Neural cell (in vitro differentiated cells): ENCODE data around the gene PTPDC1. TPM values are rescaled to one million over a fixed set of nuclear protein-coding genes. Genes with fewer than 3 reads are reported as not detected.

Experiments used
- H2AFZ ChIP-seq: fragments of 200-600, 300-800 bp; sonication (generic), shearing (Covaris generic); 2 replicates; pipeline ENCODE4 v1.6.0; 2014; ENCODE audit warnings: low read depth, mild to moderate bottlenecking, antibody characterized with exemption, low read length, moderate library complexity
- H3F3A ChIP-seq: fragments of 200-600 bp; shearing (Covaris generic); 2 replicates; pipeline ENCODE4 v1.6.1; 2016; ENCODE audit warnings: mild to moderate bottlenecking, moderate library complexity, mixed read lengths, antibody characterized with exemption, low read length; ENCODE audit not compliant: insufficient read depth, poor library complexity, severe bottlenecking
- H3K27ac ChIP-seq: fragments of 200-600, 300-800 bp; sonication (generic), shearing (Covaris generic); 2 replicates; pipeline ENCODE4 v1.5.1; 2014; ENCODE audit warnings: mild to moderate bottlenecking, low read length, moderate library complexity
- H3K27me3 ChIP-seq: fragments of 300-800, 200-600 bp; sonication (generic), shearing (Covaris generic); 2 replicates; pipeline ENCODE4 v1.6.0; 2014; ENCODE audit warnings: mild to moderate bottlenecking, low read depth, low read length, moderate library complexity; ENCODE audit not compliant: insufficient read depth
- H3K36me3 ChIP-seq: fragments of 300-800, 200-600 bp; sonication (generic), shearing (Covaris generic); 2 replicates; pipeline ENCODE4 v1.5.1; 2014; ENCODE audit warnings: mild to moderate bottlenecking, antibody characterized with exemption, low read length, moderate library complexity; ENCODE audit not compliant: insufficient read depth
- H3K4me2 ChIP-seq: fragments of 300-800, 200-600 bp; sonication (generic), shearing (Covaris generic); 2 replicates; pipeline ENCODE4 v1.6.0; 2014; ENCODE audit warnings: mild to moderate bottlenecking, low read length
- H3K4me3 ChIP-seq: fragments of 300-800, 200-600 bp; sonication (generic), shearing (Covaris generic); 2 replicates; pipeline ENCODE4 v1.5.1; 2014; ENCODE audit warnings: mild to moderate bottlenecking, low read length, moderate library complexity
- H3K79me2 ChIP-seq: fragments of 200-600 bp; shearing (Covaris generic); replicated peaks from 2 replicates; pipeline ENCODE4 v1.6.0; 2014; ENCODE audit warnings: mild to moderate bottlenecking, low read length, moderate library complexity; ENCODE audit not compliant: insufficient read depth
- H3K9ac ChIP-seq: fragments of 300-800, 200-600 bp; sonication (generic), shearing (Covaris generic); 2 replicates; pipeline ENCODE4 v1.6.1; 2016; ENCODE audit warnings: mild to moderate bottlenecking, low read length, mixed read lengths
- H3K9me2 ChIP-seq: fragments of 200-600 bp; shearing (Covaris generic); 2 replicates; pipeline ENCODE4 v1.6.1; 2016; ENCODE audit warnings: mild to moderate bottlenecking, low read length, mixed read lengths; ENCODE audit not compliant: insufficient read depth
- H3K9me3 ChIP-seq: fragments of 200-600, 300-800 bp; sonication (generic), shearing (Covaris generic); 2 replicates; pipeline ENCODE4 v1.6.1; 2016; ENCODE audit warnings: mild to moderate bottlenecking, mixed run types, low read length, moderate library complexity, mixed read lengths
- H4K20me1 ChIP-seq: fragments of 200-600 bp; shearing (Covaris generic); 2 replicates; pipeline ENCODE4 v1.6.1; 2016; ENCODE audit warnings: mild to moderate bottlenecking, mixed run types; ENCODE audit not compliant: insufficient read depth
- EP300 ChIP-seq: fragments of 450-650 bp; conservative IDR thresholded peaks from 2 replicates; pipeline ENCODE4 v1.6.1; 2014; ENCODE audit warnings: antibody characterized with exemption, mild to moderate bottlenecking, moderate library complexity; ENCODE audit not compliant: poor library complexity, severe bottlenecking
- EZH2 ChIP-seq: fragments of 200-600, 300-800 bp; shearing (Covaris generic), sonication (generic); IDR thresholded peaks from 2 replicates; pipeline ENCODE4 v1.6.1; 2014; ENCODE audit warnings: antibody characterized with exemption, low read length, borderline replicate concordance, mild to moderate bottlenecking; ENCODE audit not compliant: insufficient read depth, poor library complexity, severe bottlenecking
- MXI1 ChIP-seq: fragments of 450-650 bp; conservative IDR thresholded peaks from 2 replicates; pipeline ENCODE4 v1.6.1; 2014; ENCODE audit warnings: antibody characterized with exemption, mild to moderate bottlenecking; ENCODE audit not compliant: poor library complexity, severe bottlenecking
- POLR2AphosphoS5 ChIP-seq: IDR thresholded peaks from 2 replicates; pipeline ENCODE4 v1.6.1; 2012
- RAD21 ChIP-seq: fragments of 450-650 bp; conservative IDR thresholded peaks from 2 replicates; pipeline ENCODE4 v1.6.1; 2014; ENCODE audit warnings: antibody characterized with exemption, mild to moderate bottlenecking, moderate library complexity
- SMC3 ChIP-seq: fragments of 450-650 bp; conservative IDR thresholded peaks from 2 replicates; pipeline ENCODE4 v1.6.1; 2014; ENCODE audit warnings: antibody characterized with exemption, mild to moderate bottlenecking, moderate library complexity; ENCODE audit not compliant: poor library complexity
- polyA plus RNA-seq: library from polyadenylated mRNA; depleted of rRNA; stranded (reverse); fragments of >200 nt; gene quantifications from 2 replicates; pipeline ENCODE4 v1.2.3, GENCODE V29; 2014
- TF ChIP-seq, protein P1 (sequence below): IDR thresholded peaks from 2 replicates; pipeline ENCODE4 v1.6.1; 2012; ENCODE audit warnings: borderline replicate concordance
- TF ChIP-seq, protein P2 (sequence below): fragments of 450-650 bp; IDR thresholded peaks from 2 replicates; pipeline ENCODE4 v1.5.1; 2014; ENCODE audit warnings: antibody characterized with exemption, mild to moderate bottlenecking, moderate library complexity; ENCODE audit not compliant: poor library complexity, severe bottlenecking

PTPDC1 gene
- polyA plus RNA-seq, 1 donor from 2014 or later: 23.7 TPM

DNA sequence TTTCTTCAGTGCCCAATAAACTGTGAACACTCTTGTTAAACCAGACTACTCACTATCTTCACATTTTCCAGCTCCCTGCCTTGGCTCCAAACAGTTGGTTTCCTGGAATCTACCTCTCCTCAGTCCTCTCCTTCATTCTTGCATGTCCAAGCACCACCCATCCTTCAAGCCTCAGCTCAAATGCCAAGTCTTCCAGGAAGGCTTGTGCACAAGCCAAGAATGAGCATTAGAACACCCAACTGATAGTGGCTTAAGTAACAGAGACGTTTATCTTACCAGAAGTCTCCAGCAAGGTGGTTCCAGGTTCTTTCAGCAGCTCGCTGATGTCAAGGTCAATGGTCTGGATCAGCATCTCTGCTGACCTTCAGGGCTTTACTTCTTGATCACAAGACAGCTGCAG, 60.1 kb downstream of the PTPDC1 start:
- H3K36me3 ChIP-seq: no peaks in the 10 kb centered on the region

DNA sequence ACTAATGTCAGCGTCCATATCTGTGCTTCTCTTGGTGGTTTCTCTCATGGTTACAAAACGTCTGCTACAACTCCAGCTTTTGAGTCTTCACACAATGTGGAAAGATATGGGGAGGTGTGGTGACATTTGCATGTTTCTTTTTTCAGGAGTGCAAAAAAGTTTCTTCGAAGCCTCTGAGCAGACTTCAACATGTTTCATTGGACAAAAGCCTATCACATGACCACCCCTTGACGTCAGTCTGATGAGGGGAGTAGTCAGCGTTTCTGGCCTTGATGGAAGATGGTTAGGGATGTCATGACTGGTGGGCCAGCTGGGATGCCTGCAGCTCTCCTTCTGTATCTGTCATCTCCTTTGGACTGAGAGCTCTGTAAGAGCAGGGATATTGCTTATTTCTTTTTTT, 61.4 kb downstream of the PTPDC1 start:
- Histone ChIP-seq H3K79me2 (no peaks in the 10 kb centered on the region), H3K36me3 (no peaks in the 10 kb centered on the region), H4K20me1 (no peaks in the 10 kb centered on the region), H3K4me2 (no peak overlapping the region), H3K9ac (no peak overlapping the region), H3K4me3 (no peak overlapping the region), H3K27me3 (no peaks in the 10 kb centered on the region), H2AFZ (no peak overlapping the region), H3K9me2 (no peaks in the 10 kb centered on the region), H3F3A (no peaks in the 10 kb centered on the region), H3K27ac (no peak overlapping the region), H3K9me3 (no peaks in the 10 kb centered on the region)
- no peak for TF ChIP-seq SMC3
- TF ChIP-seq EP300: no peak
- TF ChIP-seq, protein P1, sequence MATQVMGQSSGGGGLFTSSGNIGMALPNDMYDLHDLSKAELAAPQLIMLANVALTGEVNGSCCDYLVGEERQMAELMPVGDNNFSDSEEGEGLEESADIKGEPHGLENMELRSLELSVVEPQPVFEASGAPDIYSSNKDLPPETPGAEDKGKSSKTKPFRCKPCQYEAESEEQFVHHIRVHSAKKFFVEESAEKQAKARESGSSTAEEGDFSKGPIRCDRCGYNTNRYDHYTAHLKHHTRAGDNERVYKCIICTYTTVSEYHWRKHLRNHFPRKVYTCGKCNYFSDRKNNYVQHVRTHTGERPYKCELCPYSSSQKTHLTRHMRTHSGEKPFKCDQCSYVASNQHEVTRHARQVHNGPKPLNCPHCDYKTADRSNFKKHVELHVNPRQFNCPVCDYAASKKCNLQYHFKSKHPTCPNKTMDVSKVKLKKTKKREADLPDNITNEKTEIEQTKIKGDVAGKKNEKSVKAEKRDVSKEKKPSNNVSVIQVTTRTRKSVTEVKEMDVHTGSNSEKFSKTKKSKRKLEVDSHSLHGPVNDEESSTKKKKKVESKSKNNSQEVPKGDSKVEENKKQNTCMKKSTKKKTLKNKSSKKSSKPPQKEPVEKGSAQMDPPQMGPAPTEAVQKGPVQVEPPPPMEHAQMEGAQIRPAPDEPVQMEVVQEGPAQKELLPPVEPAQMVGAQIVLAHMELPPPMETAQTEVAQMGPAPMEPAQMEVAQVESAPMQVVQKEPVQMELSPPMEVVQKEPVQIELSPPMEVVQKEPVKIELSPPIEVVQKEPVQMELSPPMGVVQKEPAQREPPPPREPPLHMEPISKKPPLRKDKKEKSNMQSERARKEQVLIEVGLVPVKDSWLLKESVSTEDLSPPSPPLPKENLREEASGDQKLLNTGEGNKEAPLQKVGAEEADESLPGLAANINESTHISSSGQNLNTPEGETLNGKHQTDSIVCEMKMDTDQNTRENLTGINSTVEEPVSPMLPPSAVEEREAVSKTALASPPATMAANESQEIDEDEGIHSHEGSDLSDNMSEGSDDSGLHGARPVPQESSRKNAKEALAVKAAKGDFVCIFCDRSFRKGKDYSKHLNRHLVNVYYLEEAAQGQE: no peak
- TF ChIP-seq, protein P2, sequence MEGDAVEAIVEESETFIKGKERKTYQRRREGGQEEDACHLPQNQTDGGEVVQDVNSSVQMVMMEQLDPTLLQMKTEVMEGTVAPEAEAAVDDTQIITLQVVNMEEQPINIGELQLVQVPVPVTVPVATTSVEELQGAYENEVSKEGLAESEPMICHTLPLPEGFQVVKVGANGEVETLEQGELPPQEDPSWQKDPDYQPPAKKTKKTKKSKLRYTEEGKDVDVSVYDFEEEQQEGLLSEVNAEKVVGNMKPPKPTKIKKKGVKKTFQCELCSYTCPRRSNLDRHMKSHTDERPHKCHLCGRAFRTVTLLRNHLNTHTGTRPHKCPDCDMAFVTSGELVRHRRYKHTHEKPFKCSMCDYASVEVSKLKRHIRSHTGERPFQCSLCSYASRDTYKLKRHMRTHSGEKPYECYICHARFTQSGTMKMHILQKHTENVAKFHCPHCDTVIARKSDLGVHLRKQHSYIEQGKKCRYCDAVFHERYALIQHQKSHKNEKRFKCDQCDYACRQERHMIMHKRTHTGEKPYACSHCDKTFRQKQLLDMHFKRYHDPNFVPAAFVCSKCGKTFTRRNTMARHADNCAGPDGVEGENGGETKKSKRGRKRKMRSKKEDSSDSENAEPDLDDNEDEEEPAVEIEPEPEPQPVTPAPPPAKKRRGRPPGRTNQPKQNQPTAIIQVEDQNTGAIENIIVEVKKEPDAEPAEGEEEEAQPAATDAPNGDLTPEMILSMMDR: no peak
- TF ChIP-seq RAD21: no peak

More for the DNA sequence above, 60.1 kb downstream of the PTPDC1 start:
- Histone ChIP-seq H3K9me3 (no peaks in the 10 kb centered on the region), H3K27me3 (no peaks in the 10 kb centered on the region), H3K9ac (no peak overlapping the region), H3K27ac (no peak overlapping the region), H3F3A (no peaks in the 10 kb centered on the region), H3K9me2 (no peaks in the 10 kb centered on the region), H3K4me2 (no peak overlapping the region), H3K4me3 (no peak overlapping the region), H4K20me1 (no peaks in the 10 kb centered on the region), H3K79me2 (no peaks in the 10 kb centered on the region), H2AFZ (no peak overlapping the region)
- no peak for TF ChIP-seq EP300
- TF ChIP-seq, protein P1: no peak
- no peak for TF ChIP-seq SMC3
- no peak for TF ChIP-seq RAD21
- TF ChIP-seq POLR2AphosphoS5: no peak
- no peak for TF ChIP-seq EZH2
- no peak for TF ChIP-seq MXI1
- TF ChIP-seq, protein P2: no peak
